A172 (cell line): Measurements from ENCODE around the gene FUZ. TPM values are rescaled to one million over a fixed set of nuclear protein-coding genes. Genes with fewer than 3 reads are reported as not detected.

Source experiments
- DNase-seq: peaks from one replicate; pipeline ENCODE4 v3.0.0-alpha.2; 2015; ENCODE audit warnings: low spot score
- total RNA-seq: library from RNA; depleted of rRNA; stranded (reverse); fragments of >200 nt; shearing (Covaris generic); gene quantifications from 2 replicates; pipeline ENCODE4 v1.2.3, GENCODE V29; 2014

FUZ gene
- total RNA-seq, 1 experiment from 2014 or later = 17.6 TPM

GRCh38 chr19:49851456-49852259 lies 38.6 kb upstream of the FUZ start:
- no peak for DNase-seq

GRCh38 chr19:49850487-49851342 lies 37.6 kb upstream of the FUZ start, which contains the start of gene PTOV1:
Gene PTOV1 (plus strand): TSS chr19:49851159.
- peak; percentile 86 for DNase-seq

GRCh38 chr19:49850221-49850486 lies 37.1 kb upstream of the FUZ start:
- no peak for DNase-seq

GRCh38 chr19:49849433-49850220 lies 36.5 kb upstream of the FUZ start:
- no peak for DNase-seq

- no peak for DNase-seq
These were observed 35.8 kb upstream of the FUZ start for GRCh38 chr19:49848938-49849337.

GRCh38 chr19:49847731-49848696 lies 34.9 kb upstream of the FUZ start:
- DNase-seq = peak; percentile 94

- DNase-seq = no peak
These were observed 33.3 kb upstream of the FUZ start for GRCh38 chr19:49846408-49846807.

GRCh38 chr19:49845414-49845813 lies 32.3 kb upstream of the FUZ start:
- no peak for DNase-seq

GRCh38 chr19:49844138-49845095 lies 31.3 kb upstream of the FUZ start:
- no peak for DNase-seq

GRCh38 chr19:49843265-49843664 lies 30.2 kb upstream of the FUZ start:
- DNase-seq = no peak

GRCh38 chr19:49840736-49841249 lies 27.7 kb upstream of the FUZ start:
- no peak for DNase-seq

GRCh38 chr19:49840321-49840720 lies 27.2 kb upstream of the FUZ start:
- no peak for DNase-seq

GRCh38 chr19:49839713-49840112 lies 26.6 kb upstream of the FUZ start:
- DNase-seq = no peak

GRCh38 chr19:49838885-49839588 lies 25.9 kb upstream of the FUZ start:
- DNase-seq = no peak

GRCh38 chr19:49837425-49837824 lies 24.3 kb upstream of the FUZ start:
- DNase-seq = no peak

- DNase-seq = no peak
These were observed 23.9 kb upstream of the FUZ start for GRCh38 chr19:49837009-49837310.

- DNase-seq = no peak
These were observed 23.3 kb upstream of the FUZ start for GRCh38 chr19:49836176-49837008.

GRCh38 chr19:49835562-49835961 lies 22.5 kb upstream of the FUZ start:
- DNase-seq = no peak
